Activated naive CD4-positive, alpha-beta T cell treated with anti-CD3 and anti-CD28 coated beads, Interleukin-2, amount 50 U/mL, for 72 hours (primary cell): ENCODE measurements around the gene CYGB. TPM values are rescaled to one million over a fixed set of nuclear protein-coding genes. Genes with fewer than 3 reads are reported as not detected.

Source experiments
- ATAC-seq, 2 donors: fragments of 150-1000 bp; cut with Tn5 transposase; 2 replicates each; pipeline ENCODE4 v1.10.0; 2021; ENCODE audit warnings: mild to moderate bottlenecking in 2 of 2, moderate library complexity in 2 of 2
- DNase-seq, 2 donors: peaks; one replicate each; pipeline ENCODE4 v3.0.0; 2021 to 2022; ENCODE audit warnings: low spot score in 2 of 2
- H3K27ac Mint-ChIP-seq, 2 donors: one replicate each; pipeline ENCODE4 v1.8.0; 2022; ENCODE audit warnings: mild to moderate bottlenecking in 2 of 2, mixed read lengths in 2 of 2
- H3K36me3 Mint-ChIP-seq, 2 donors: one replicate each; pipeline ENCODE4 v1.8.0; 2022; ENCODE audit warnings: mixed read lengths in 2 of 2
- H3K9me3 Mint-ChIP-seq, 2 donors: one replicate each; pipeline ENCODE4 v1.8.0; 2022; ENCODE audit warnings: mixed read lengths in 2 of 2
- total RNA-seq, 2 donors: library from RNA; stranded (reverse); gene quantifications; one replicate each; pipeline ENCODE4 v1.2.3, GENCODE V29; 2022

CYGB gene
- total RNA-seq, 2 donors from 2014 or later = not detected

DNA sequence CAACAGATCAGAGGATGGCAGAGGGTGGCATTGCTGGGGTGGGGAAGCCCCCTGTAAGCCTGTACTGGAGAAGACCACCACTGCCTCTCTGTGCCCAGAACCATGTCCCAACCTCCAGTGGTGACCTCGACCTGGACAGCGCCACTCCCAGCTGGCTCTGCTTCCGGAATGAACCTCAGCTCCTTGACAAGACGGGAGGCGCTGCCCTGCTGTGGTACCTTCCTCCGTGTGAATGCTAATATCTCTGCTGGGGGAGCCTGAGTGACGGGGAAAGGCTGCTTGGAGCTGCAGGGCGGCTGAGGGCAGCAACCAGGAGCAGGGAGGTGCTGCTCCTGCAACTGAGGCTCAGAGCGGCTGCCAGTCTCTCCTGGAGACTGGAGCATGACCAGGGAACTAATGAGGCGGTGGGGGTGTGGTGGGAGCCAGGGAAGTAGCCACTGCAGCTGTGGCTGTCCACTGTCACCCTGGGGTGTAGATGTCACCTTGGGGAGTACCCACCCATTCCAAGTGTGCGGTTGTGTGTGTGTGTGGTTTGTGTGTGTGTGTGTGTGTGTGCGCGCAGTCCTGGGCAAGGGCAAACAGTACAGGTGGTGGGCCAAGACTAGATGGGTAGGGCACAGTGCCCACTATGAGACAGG is 8.5 kb upstream of the CYGB start:
- DNase-seq = no peak
- H3K36me3 Mint-ChIP-seq = no peaks in the 10 kb centered on the region
- no peak for ATAC-seq
- no peaks in the 10 kb centered on the region for H3K9me3 Mint-ChIP-seq
- H3K27ac Mint-ChIP-seq = no peak overlapping the region

GRCh38 chr17:76544546-76545365 is 7.2 kb upstream of the CYGB start:
- DNase-seq = no peak
- no peak for ATAC-seq
- Mint-ChIP-seq H3K9me3 (no peaks in the 10 kb centered on the region), H3K27ac (no peak overlapping the region), H3K36me3 (no peaks in the 10 kb centered on the region)

DNA sequence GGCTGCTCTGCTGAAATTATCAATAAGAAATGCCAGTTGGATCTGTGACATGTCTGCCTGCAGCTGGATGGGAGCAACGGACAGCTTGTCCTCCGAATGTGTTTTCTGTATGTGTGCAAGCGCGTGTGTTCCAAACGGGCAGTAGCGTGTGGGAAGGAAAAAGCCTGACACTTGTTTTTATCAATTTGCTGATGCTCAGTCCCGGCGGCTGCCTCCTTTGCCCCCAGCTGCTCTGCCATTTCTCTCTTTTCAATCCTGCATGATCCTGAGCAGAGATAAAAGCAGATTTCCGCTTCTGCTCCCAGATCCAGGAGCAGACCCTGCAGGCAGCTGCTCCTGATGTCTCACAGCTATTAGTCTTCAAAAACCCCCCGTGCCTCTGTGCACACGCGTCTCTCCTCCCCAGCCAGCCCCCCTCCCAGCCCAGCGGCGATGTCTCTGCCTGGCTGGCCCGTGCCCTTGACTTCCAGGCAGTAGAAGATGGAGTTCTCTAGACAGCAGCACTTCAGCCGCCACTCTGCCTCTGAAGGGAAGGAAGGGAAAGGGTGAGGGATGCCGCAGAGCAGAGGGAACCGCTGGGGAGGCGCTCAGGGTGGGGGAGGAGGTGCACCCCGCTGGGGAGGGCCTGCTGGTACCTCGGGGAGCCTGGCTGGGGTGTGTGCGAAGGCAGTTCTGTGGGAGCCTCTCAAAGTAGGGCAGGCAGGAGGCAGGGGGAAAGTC is 6.5 kb upstream of the CYGB start:
- no peaks in the 10 kb centered on the region for H3K36me3 Mint-ChIP-seq
- no peak for DNase-seq
- no peak overlapping the region for H3K27ac Mint-ChIP-seq
- ATAC-seq = no peak
- H3K9me3 Mint-ChIP-seq = no peaks in the 10 kb centered on the region

DNA sequence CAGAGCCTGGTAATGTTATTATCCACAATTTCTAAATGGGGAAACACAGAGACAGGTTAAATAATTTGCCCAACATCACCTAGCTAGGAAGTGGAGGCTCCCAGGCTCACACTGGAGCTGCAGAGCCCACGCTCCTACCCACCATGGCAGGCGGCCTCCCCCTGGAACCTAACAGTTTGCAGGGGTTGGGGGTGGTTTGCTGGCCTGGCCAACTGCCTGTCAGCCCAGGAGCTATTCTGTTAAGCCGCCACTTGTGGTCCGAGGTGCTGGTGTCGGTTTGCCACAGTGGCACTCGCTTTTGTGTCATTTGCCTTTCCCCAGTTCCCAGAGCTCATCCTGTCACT is 5.9 kb upstream of the CYGB start:
- Mint-ChIP-seq H3K36me3 (no peaks in the 10 kb centered on the region), H3K9me3 (no peaks in the 10 kb centered on the region), H3K27ac (no peak overlapping the region)
- DNase-seq (no peak), ATAC-seq (no peak)

DNA sequence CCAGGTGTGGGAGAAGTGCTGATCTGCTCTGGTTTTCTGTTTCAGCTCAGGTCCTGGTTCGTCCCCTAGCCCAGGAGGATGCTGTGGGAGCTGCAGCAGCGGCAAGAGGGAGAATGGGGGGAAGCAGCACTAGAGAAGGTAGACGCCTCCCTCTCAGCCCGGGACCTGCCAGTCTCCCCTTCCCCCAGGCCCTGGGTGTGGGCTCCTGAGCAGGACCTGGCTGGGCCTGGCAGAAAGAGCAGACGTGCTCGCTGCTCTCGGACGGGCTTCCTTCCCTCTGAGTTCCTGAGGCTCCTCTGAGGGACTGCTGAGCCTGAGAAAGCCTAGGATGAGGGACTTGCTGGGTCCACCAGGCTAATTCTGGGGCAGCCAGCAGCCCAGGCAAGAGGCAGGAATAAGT is 5.5 kb upstream of the CYGB start:
- ATAC-seq = no peak
- Mint-ChIP-seq H3K36me3 (no peaks in the 10 kb centered on the region), H3K27ac (no peak overlapping the region), H3K9me3 (no peaks in the 10 kb centered on the region)
- no peak for DNase-seq

GRCh38 chr17:76542566-76542971 is 5.1 kb upstream of the CYGB start:
- DNase-seq (no peak), ATAC-seq (no peak)
- Mint-ChIP-seq H3K27ac (no peak overlapping the region), H3K36me3 (no peaks in the 10 kb centered on the region), H3K9me3 (no peaks in the 10 kb centered on the region)

GRCh38 chr17:76541739-76542454 is 4.4 kb upstream of the CYGB start:
- DNase-seq (no peak), ATAC-seq (no peak)
- H3K9me3 Mint-ChIP-seq = no peaks in the 10 kb centered on the region
- H3K27ac Mint-ChIP-seq = no peak overlapping the region
- H3K36me3 Mint-ChIP-seq = no peaks in the 10 kb centered on the region

DNA sequence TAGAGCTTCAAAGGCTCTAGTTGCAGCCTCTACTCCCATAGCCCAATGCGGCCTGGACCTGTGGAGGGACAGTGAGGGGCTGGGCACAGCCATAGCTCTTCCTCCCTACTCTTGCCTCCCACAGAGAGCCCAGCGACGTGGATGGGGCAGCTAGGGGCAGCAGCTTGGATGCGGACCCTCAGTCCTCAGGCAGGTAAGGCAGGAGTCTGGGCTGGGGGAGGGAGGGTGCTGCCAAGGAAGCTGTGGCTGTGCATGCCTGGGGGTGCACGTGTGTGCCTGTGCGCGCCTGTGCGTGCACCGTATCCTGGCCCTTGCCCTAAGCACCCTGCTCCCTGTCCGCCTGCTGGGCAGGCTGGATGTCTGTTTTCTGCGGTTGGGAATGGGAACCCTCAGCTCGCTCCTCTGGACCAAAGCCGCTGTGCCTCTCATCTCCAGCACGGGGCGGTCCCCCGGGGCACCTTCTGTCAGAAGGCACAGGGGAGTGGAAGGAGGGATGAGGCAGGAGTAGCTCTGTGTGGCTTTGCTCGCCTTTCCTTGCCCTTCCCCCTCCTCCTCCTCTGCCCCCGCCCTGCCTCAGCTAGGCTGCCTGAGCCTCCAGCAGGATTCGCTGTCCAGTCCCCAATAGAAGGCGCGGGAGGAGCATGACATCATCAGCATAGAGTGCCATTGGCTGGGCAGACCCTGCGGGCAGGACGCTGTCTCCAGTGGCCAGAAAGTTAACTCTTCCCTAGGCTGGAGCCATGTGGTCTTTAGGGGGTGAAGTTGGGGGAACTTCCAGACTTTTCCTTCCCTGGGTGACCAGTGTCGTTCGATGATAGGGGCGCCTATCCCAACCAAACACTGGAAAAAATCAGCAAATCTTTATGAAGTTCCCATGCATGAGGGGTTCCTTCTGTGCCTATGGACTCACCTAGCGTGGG is 3.1 kb upstream of the CYGB start:
- ATAC-seq (peak; percentile 68 to 79), DNase-seq (no peak)
- Mint-ChIP-seq H3K36me3 (no peaks in the 10 kb centered on the region), H3K27ac (no peak overlapping the region), H3K9me3 (no peaks in the 10 kb centered on the region)

DNA sequence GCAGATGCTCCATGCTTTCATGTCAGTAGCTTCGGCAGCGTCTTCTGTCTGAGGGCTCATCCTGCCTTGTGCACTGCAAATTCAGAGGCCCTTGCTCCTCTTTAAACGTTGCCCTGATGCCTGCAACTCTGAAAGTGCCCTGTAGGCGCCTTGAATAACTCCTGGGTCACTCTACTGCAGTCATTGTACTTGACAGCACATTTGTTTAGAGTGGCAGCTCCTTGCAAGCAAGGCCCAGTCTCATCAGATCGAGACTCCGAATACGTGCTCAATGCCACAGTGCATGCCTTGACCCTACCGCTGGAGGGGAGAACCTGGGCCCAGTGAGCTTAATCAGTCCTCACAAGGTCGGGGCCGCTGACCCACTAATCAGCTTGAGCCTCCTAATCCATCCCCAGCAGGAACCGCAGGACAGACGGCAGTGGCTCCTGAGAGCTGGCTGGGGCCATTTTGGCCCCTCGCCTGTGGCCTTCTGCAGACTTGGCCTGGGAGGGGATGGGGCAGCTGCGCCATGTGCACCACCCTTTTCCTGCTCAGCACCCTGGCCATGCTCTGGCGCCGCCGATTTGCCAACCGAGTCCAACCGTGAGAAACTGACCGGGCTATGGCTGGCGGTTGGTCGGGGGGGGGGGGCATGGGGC is 2.2 kb upstream of the CYGB start, which contains the start of gene PRCD:
Gene PRCD (plus strand): TSS at position 414 of the 641 bp plus-strand sequence. CDS start 98 bp downstream, at position 512.
- Mint-ChIP-seq H3K36me3 (no peaks in the 10 kb centered on the region), H3K27ac (no peak within 1 kb of the TSS), H3K9me3 (no peaks in the 10 kb centered on the region)
- no peak for DNase-seq
- no peak for ATAC-seq

DNA sequence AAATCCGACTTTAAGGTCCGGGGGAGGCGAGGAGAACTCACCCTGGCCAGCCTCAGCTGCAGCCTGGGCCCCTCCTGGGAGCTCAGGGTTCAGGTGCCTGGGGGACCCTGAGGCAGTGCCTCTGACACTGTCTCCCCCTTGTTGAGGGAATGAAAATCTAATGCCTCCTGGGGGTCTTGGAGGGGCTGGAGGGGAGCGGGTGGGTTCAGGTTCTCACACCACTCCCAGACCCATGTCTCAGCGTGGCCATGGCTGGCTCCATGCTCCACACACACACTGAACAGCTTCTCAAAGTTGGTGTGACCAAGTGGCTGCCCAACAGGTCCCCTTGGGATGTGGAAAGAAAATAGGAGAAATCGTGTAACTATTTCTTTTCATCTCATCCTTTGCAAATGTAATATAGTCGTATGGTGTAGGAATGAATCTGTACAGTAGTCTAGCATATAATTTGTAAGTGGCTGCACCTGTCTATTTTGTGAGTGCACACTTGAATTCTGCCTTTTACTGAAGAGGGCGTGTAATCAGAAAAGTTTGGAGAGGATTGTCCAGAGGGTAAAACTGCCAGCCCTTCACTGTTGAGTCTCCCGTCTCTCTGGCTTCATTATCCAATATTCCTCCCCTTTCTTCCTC is 1.5 kb upstream of the CYGB start:
- H3K27ac Mint-ChIP-seq = no peak overlapping the region
- no peaks in the 10 kb centered on the region for H3K36me3 Mint-ChIP-seq
- ATAC-seq (no peak), DNase-seq (no peak)
- no peaks in the 10 kb centered on the region for H3K9me3 Mint-ChIP-seq

- DNase-seq (no peak), ATAC-seq (no peak)
- Mint-ChIP-seq H3K27ac (no peak overlapping the region), H3K9me3 (no peaks in the 10 kb centered on the region), H3K36me3 (no peaks in the 10 kb centered on the region)
These were observed 897 bp upstream of the CYGB start for GRCh38 chr17:76538281-76538931.

DNA sequence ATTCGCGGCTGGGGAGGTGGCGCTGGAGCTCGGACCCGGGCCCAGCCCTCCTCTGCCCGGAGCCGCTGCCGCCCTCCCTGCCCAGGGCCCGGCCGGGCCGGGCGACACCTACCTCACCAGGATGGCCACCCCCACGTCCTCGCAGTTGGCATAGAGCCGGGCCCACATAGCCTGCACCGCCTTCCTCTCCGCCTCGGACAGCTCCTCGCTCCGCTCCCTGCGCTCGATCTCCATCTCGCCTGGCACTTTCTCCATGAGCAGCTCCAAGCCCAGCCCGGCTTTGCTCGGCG is 276 bp downstream of the CYGB start:
- H3K27ac Mint-ChIP-seq = no peak overlapping the region
- no peak for ATAC-seq
- H3K36me3 Mint-ChIP-seq = no peaks in the 10 kb centered on the region
- no peaks in the 10 kb centered on the region for H3K9me3 Mint-ChIP-seq
- DNase-seq = no peak

DNA sequence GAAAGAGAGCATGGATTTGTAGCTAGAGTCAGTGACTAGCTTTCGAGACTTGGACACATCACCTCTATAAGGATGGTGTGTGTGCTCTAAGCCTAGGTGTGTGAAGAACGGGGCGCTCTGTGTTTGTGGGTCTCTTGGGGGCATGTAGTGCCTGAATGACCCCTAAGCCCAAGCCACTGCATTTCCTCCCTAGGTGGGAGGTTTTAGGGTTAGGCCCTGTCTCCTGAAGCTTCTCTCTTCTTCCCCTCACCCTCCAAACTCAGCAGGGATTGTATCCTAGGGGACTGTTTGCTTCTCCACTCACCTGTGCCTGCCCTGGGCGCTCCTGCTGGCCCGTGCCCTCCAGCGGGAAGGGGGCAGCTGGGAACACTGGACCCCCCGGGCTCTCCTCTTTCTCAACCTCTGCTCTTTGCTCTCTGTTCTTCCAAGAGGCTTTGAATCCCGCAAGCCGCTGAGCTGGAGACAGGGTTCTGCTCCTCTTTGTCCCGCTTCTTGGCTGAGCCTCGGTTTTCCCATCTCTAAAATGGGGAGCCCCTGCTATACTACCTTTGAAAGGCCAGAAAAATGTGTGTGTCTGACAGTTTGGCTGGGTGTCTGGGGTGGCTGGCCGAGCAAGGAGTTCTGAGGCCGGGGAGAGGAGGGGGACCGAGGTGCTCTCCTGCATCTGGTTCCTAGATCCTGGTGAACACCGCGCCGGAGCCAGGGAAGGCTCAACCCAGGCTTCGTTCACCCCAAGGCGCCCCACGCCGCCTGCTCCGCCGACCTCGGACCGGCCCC is 810 bp downstream of the CYGB start:
- ATAC-seq (no peak), DNase-seq (no peak)
- Mint-ChIP-seq H3K36me3 (no peaks in the 10 kb centered on the region), H3K27ac (no peak overlapping the region), H3K9me3 (no peaks in the 10 kb centered on the region)

GRCh38 chr17:76535788-76536510 is 1.6 kb downstream of the CYGB start:
- ATAC-seq (no peak), DNase-seq (no peak)
- H3K27ac Mint-ChIP-seq = no peak overlapping the region
- H3K9me3 Mint-ChIP-seq = no peaks in the 10 kb centered on the region
- no peaks in the 10 kb centered on the region for H3K36me3 Mint-ChIP-seq
